ENCODE results near the gene OR5K3. TPM values are rescaled to one million over a fixed set of nuclear protein-coding genes. Genes with fewer than 3 reads are reported as not detected.

Gene OR5K3
- total RNA-seq, result not detected

DNA sequence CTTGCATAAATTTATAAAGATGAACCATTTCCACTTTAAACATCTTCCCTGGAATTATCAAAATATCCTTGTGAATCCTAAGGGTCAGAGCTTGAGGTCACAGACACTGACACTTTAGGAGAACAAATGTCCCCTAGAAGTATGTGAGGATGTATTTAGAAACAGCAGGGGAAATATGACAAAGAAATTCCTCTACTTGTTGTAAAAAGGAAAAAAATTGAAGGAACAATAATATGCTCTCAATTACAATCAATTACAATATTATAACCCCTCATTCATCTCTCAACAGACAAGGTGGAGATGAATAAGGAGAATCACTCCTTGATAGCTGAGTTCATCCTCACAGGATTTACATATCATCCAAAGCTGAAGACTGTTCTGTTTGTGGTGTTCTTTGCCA is at the start of gene OR5K3:
Gene OR5K3 (plus strand): TSS at position 301 of the 400 bp plus-strand sequence. CDS start 0 bp downstream, at position 301.
- no peaks in the 10 kb centered on the region for H3K36me3 ChIP-seq (replicated peaks in 1 of 2; ENCODE audit: insufficient read depth in 1 of 2, low read depth in 2 of 2)
- H3K27me3 ChIP-seq, result no peaks in the 10 kb centered on the region
- no peak within 1 kb of the TSS for H3K27ac ChIP-seq
- DNase-seq (no peak), ATAC-seq (no peak)
- TF ChIP-seq CTCF (IDR thresholded peaks at IDR 0.05) (no peak), POLR2A (IDR thresholded peaks at IDR 0.05) (no peak)
- intact Hi-C loops (cut with DNase I), result no loop called here
- no peaks in the 10 kb centered on the region for H3K9me3 ChIP-seq
- no peak within 1 kb of the TSS for H3K4me3 ChIP-seq
- H3K4me1 ChIP-seq, result no peaks in the 10 kb centered on the region

DNA sequence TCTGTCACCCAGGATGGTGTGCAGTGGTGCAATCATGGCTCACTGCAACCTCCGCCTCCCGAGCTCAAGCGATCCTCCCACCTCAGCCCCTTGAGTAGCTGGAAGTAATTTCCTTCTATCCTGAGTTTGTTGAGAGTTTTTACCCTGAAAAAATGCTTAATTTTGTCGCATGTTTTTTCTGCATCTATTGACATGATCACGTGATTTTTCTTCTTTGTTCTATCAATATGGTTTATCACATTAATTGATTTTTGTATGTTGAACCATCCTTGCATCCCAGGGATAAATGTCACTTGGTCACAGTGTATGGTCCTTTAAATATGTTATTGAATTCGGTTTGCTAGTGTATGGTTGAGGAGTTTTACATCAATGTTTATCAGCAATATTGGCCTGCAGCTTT is 48.7 kb upstream of the OR5K3 start:
- WGBS, 2 donors, result 68 to 76% methylated on average over 6 of the region's 6 CpGs
- TF ChIP-seq CTCF (IDR thresholded peaks at IDR 0.05) (no peak), POLR2A (IDR thresholded peaks at IDR 0.05) (no peak)

DNA sequence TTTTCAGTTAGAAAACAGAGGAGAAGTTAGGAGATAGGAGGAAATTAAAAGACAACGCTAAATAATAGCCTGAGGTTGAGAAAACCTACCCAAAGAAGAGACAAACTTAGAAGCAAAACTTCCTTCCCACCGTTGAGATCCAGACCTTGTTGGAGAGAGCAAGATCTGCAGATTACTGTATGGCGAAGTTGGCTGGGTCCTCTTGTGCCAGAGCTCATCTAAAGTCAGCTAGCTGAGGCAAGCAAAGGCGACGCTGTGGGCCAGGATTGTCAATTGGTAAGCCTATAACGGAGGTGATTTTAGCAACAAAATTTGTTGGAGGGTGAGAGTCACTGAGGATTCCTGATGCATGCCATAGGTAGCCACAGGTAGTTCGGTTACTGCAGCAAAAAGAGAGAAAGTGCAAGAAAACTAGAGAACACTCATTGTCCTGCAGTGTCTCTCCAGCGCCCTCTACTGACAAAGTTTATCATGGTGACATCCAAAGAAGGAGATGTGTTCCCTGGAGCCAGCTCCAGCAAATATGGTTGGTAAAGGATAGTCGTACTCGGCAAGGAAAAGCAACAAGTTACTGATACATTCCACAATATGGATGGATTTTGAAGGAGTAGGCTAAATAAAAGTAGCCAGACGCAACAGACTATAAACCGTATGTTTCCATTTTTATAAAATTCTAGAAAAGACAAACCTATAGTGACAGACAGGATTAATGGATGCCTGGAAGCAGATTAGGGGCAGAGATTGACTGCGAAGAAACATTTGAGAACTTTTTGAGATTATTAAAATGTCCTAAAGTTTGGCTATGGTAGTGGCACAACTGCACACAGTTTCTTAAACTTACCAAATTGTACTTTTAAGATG is 46.6 kb upstream of the OR5K3 start:
- H3K9me3 ChIP-seq, result no peaks in the 10 kb centered on the region
- ATAC-seq (peak; percentile 55), DNase-seq (peak; percentile 26 to 71 (median 42))
- no peak overlapping the region for H3K27ac ChIP-seq
- H3K4me1 ChIP-seq, result no peaks in the 10 kb centered on the region
- no peak overlapping the region for H3K4me3 ChIP-seq
- no peaks in the 10 kb centered on the region for H3K27me3 ChIP-seq
- TF ChIP-seq POLR2A (IDR thresholded peaks at IDR 0.05) (no peak), CTCF (IDR thresholded peaks at IDR 0.05) (peak in 6 of 7 experiments; percentile 42 to 59 (median 52))
- 38 to 45% methylated on average over 13 of the region's 13 CpGs for WGBS, 2 donors
- intact Hi-C loops (cut with DNase I), result no loop called here
- no peaks in the 10 kb centered on the region for H3K36me3 ChIP-seq (replicated peaks in 1 of 2; ENCODE audit: insufficient read depth in 1 of 2, low read depth in 2 of 2)

More for the DNA sequence above, 48.7 kb upstream of the OR5K3 start:
- Histone ChIP-seq H3K4me1 (no peaks in the 10 kb centered on the region), H3K4me3 (no peak overlapping the region), H3K36me3 (replicated peaks in 1 of 2; ENCODE audit: insufficient read depth in 1 of 2, low read depth in 2 of 2) (no peaks in the 10 kb centered on the region), H3K27me3 (no peaks in the 10 kb centered on the region), H3K27ac (no peak overlapping the region), H3K9me3 (no peaks in the 10 kb centered on the region)
- ATAC-seq, result no peak
- no peak for DNase-seq
- intact Hi-C loops (cut with DNase I), result no loop called here

DNA sequence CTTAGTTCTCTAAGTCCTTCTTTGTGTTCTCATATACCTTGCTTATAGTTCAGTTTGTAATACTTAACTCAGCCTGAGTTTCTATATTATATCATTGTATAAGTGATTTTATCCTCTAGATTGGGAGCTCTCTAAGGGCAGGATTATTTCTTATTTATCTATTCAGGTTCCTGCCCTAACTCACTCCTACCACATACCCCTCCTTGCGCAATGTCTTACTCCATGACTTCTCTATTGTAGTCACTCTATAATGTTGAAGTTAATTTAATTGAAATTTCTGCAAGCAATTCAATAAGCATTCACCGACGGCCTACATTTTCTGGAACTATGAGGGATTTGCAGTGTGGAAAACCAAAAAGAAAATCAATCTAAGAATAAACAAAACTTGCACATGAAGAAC is 40.4 kb upstream of the OR5K3 start:
- Histone ChIP-seq H3K9me3 (no peaks in the 10 kb centered on the region), H3K4me1 (no peaks in the 10 kb centered on the region), H3K36me3 (replicated peaks in 1 of 2; ENCODE audit: insufficient read depth in 1 of 2, low read depth in 2 of 2) (no peaks in the 10 kb centered on the region), H3K27ac (no peak overlapping the region), H3K4me3 (no peak overlapping the region), H3K27me3 (no peaks in the 10 kb centered on the region)
- DNase-seq (no peak), ATAC-seq (no peak)
- TF ChIP-seq POLR2A (IDR thresholded peaks at IDR 0.05) (no peak), CTCF (IDR thresholded peaks at IDR 0.05) (no peak)
- intact Hi-C loops (cut with DNase I), result no loop called here
- 60 to 74% methylated on average over 3 of the region's 3 CpGs for WGBS, 2 donors

- WGBS, 2 donors, result 52 to 60% methylated on average over 2 of the region's 2 CpGs
- no peak for DNase-seq
- ATAC-seq, result no peak
- Histone ChIP-seq H3K9me3 (no peaks in the 10 kb centered on the region), H3K4me1 (no peaks in the 10 kb centered on the region), H3K27ac (no peak within 1 kb of the TSS), H3K36me3 (replicated peaks in 1 of 2; ENCODE audit: insufficient read depth in 1 of 2, low read depth in 2 of 2) (no peaks in the 10 kb centered on the region), H3K27me3 (no peaks in the 10 kb centered on the region), H3K4me3 (no peak within 1 kb of the TSS)
- intact Hi-C loops (cut with DNase I), result no loop called here
- TF ChIP-seq CTCF (IDR thresholded peaks at IDR 0.05) (no peak), POLR2A (IDR thresholded peaks at IDR 0.05) (no peak)
Measured at GRCh38 chr3:98353554-98353953, 36.9 kb upstream of the OR5K3 start, which contains the start of gene OR5K4. OR5K4 (plus strand) TSS chr3:98353854; CDS start chr3:98353854, 0 bp downstream.

All from body of pancreas (tissue), 4 donors.